BLaER1 treated with 17β-estradiol and CSF1 and Interleukin-3, amounts not matched to agents 10 nM and 100 nM (cell line): ENCODE results near the gene ERCC3.

Experiments used
- H3K27ac ChIP-seq, 11 experiments: shearing (Covaris generic); formaldehyde crosslinking; 2 replicates each; pipeline ENCODE4 v1.8.1; 2022
- H3K27me3 ChIP-seq, 11 experiments: shearing (Covaris generic); formaldehyde crosslinking; 2 replicates each; pipeline ENCODE4 v1.8.1; 2022
- H3K36me3 ChIP-seq, 11 experiments: shearing (Covaris generic); formaldehyde crosslinking; 2 replicates each; pipeline ENCODE4 v1.8.1; 2022
- H3K4me1 ChIP-seq, 10 experiments: shearing (Covaris generic); formaldehyde crosslinking; 2 replicates each; pipeline ENCODE4 v1.8.1; 2022
- H3K4me2 ChIP-seq, 11 experiments: shearing (Covaris generic); formaldehyde crosslinking; 2 replicates each; pipeline ENCODE4 v1.8.1; 2022
- H3K4me3 ChIP-seq, 10 experiments: shearing (Covaris generic); formaldehyde crosslinking; 2 replicates each; pipeline ENCODE4 v1.8.1; 2022
- H3K9ac ChIP-seq, 11 experiments: shearing (Covaris generic); formaldehyde crosslinking; 2 replicates each; pipeline ENCODE4 v1.8.1; 2022
- H3K9me3 ChIP-seq, 11 experiments: shearing (Covaris generic); formaldehyde crosslinking; replicated peaks in 1 of 11; 2 replicates each; pipeline ENCODE4 v1.8.1; 2022
- H4K20me1 ChIP-seq, 11 experiments: shearing (Covaris generic); formaldehyde crosslinking; 2 replicates each; pipeline ENCODE4 v1.8.1; 2022
- Cebpa-rat ChIP-seq, 11 experiments: shearing (Covaris generic); IDR thresholded peaks; 2 replicates each; pipeline ENCODE4 v1.8.1; 2022

ERCC3 gene

DNA sequence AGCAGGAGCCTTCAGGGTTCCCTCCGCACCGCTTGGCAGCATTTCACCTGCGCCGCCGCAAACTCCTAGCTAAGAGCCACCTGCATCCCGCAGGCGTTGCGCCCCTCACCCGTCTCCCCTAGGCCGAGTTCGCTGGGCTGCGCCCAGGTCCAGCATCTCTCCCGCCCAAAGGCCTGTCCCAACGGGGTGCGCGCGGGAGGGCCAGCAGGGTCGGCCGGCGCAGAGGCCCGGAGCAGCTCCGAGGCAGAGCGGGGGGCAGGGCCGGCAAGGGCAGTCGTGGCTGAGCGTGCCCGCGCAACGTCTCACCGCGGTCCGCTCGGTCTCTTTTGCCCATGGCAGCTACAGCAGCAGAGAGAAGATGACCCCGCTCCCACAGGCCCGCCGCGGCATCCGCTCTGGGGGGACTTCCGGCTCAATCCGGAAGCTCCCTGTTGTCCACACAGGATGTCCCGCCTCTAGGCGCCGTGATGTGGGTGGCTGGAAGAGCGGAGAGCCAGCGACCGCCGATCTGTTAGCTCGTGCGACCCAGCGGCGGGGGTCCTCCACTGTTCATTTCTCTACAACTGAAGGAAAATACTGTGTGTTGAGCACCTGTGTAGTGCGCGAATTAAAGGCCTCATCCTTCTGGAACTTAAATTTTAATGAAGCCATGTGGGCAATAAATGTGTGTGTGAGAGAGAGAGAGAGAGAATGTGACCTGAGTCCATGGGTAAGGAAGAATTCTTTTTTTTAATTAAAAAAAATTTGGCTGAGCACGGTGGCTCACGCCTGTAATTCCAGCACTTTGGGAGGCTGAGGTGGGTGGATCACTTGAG is at the start of gene ERCC3:
ERCC3 (minus strand) TSS at position 397 of the 815 bp plus-strand sequence; CDS start at position 334, 63 bp downstream.
- Histone ChIP-seq H3K4me3 (peak within 1 kb of the TSS; percentile 75 to 96 (median 90)), H4K20me1 (peaks cover 0 to 15% (median 0%) of the 10 kb centered on the region in 11 experiments; a peak in 3 of 22 replicates), H3K27ac (peak within 1 kb of the TSS; percentile 81 to 93 (median 87)), H3K4me2 (peak within 1 kb of the TSS; percentile 77 to 99 (median 97)), H3K9ac (peak within 1 kb of the TSS; percentile 85 to 94 (median 92)), H3K9me3 (no peaks in the 10 kb centered on the region), H3K4me1 (peaks cover 21 to 30% (median 26%) of the 10 kb centered on the region in 10 experiments), H3K36me3 (peaks cover 37 to 46% (median 42%) of the 10 kb centered on the region in 11 experiments), H3K27me3 (no peaks in the 10 kb centered on the region)
- TF ChIP-seq Cebpa-rat (IDR thresholded peaks at IDR 0.05): no peak

DNA sequence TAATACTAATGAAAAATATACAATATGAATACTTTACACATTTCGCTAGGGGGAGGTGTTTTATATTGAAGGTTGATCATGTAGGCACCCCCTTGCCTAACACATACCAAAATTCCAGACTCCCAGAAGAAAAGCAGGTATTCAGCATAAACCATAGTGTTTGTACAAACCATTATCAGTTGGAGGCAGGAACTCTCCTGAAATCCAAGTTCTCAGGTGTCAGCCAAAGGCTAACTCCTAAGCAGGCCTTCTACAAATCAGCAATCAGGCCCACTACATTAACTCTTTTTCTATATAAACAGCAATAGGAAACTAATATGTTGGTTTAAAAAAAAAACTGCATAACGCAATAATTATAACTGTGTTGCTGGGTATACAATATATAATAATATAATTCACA is 49.3 kb upstream of the ERCC3 start:
- Histone ChIP-seq H3K9me3 (peaks cover 0 to 38% (median 28%) of the 10 kb centered on the region in 11 experiments; a peak in 18 of 22 replicates), H3K9ac (no peak overlapping the region), H3K4me2 (no peak overlapping the region), H3K4me3 (no peak overlapping the region), H3K27me3 (no peaks in the 10 kb centered on the region), H3K36me3 (peaks cover 28 to 80% (median 60%) of the 10 kb centered on the region in 11 experiments), H3K27ac (no peak overlapping the region), H4K20me1 (peaks cover 0 to 56% (median 13%) of the 10 kb centered on the region in 11 experiments; a peak in 12 of 22 replicates), H3K4me1 (peaks cover 4 to 18% (median 6%) of the 10 kb centered on the region in 10 experiments; a peak in 19 of 20 replicates)
- TF ChIP-seq Cebpa-rat (IDR thresholded peaks at IDR 0.05): no peak

GRCh38 chr2:127342101-127342500 is 48.2 kb upstream of the ERCC3 start:
- Histone ChIP-seq H3K4me2 (no peak overlapping the region), H3K36me3 (peaks cover 39 to 90% (median 69%) of the 10 kb centered on the region in 11 experiments), H3K4me3 (no peak overlapping the region), H3K27me3 (no peaks in the 10 kb centered on the region), H4K20me1 (peaks cover 0 to 45% (median 13%) of the 10 kb centered on the region in 11 experiments; a peak in 12 of 22 replicates), H3K4me1 (peaks cover 0 to 9% (median 0%) of the 10 kb centered on the region in 10 experiments; a peak in 2 of 20 replicates), H3K9ac (no peak overlapping the region), H3K27ac (no peak overlapping the region), H3K9me3 (peaks cover 0 to 27% (median 21%) of the 10 kb centered on the region in 11 experiments; a peak in 18 of 22 replicates)
- no peak for TF ChIP-seq Cebpa-rat (IDR thresholded peaks at IDR 0.05)

- Histone ChIP-seq H3K4me1 (no peaks in the 10 kb centered on the region), H3K9ac (no peak overlapping the region), H3K4me2 (no peak overlapping the region), H3K27me3 (no peaks in the 10 kb centered on the region), H4K20me1 (peaks cover 0 to 5% (median 0%) of the 10 kb centered on the region in 11 experiments; a peak in 1 of 22 replicates), H3K36me3 (peaks cover 56 to 98% (median 83%) of the 10 kb centered on the region in 11 experiments), H3K27ac (no peak overlapping the region), H3K9me3 (no peaks in the 10 kb centered on the region), H3K4me3 (no peak overlapping the region)
- TF ChIP-seq Cebpa-rat (IDR thresholded peaks at IDR 0.05): no peak
Measured at GRCh38 chr2:127332335-127332734, 38.4 kb upstream of the ERCC3 start.

DNA sequence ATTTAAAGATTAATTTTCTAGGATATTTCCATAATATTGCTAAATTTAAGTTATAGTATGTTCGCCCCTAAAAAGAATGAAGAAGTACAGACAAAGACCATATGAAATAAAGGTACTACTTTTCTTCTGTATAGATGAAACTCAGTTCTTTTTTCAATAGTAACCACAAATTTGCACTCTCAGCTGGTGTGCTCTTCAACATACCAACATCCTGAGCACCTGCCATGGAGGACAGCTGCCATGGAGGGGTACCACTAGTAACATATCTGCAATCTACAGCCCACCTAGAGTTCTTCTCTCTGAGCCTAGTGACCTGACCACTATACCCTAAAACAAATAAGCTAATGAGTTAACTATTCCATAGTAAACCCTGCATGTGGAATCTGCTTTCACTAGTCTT is 36.8 kb upstream of the ERCC3 start:
- TF ChIP-seq Cebpa-rat (IDR thresholded peaks at IDR 0.05): no peak

DNA sequence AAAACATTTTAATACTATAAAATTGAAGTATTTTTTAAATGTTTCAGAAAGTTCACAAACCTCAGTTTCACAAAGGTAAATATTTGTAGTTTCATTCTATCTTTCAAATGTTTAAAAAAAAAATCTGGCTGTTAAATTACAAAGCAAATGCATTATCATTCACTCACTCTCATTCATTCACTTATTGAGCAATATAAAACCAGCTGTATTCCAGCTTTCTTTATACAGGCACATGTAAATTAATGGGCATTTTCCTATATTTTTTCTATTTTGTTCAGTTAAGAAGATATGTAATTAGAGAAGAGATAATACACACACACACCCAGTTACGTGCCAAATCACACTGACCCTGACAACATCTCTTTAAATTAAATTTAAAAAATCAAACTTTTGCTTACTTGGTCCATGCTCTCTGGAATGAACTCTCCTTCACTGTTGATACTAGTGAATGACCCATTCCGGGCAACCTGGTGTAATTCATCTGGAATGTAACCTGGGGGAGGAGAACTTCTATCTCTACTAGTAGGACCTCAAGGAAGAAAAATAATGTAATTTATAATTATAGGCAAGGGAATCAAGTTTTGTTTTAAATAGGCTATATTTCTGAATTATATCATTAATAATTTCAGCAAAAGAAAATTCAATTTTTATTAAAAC is 32.5 kb upstream of the ERCC3 start:
- H3K9me3 ChIP-seq: peaks cover 0 to 2% (median 0%) of the 10 kb centered on the region in 11 experiments; a peak in 5 of 22 replicates
- peaks cover 59 to 96% (median 80%) of the 10 kb centered on the region in 11 experiments for H3K36me3 ChIP-seq
- TF ChIP-seq Cebpa-rat (IDR thresholded peaks at IDR 0.05): no peak
- H3K4me3 ChIP-seq: no peak overlapping the region
- H3K4me2 ChIP-seq: no peak overlapping the region
- no peak overlapping the region for H3K27ac ChIP-seq
- no peaks in the 10 kb centered on the region for H3K4me1 ChIP-seq
- H3K27me3 ChIP-seq: no peaks in the 10 kb centered on the region
- no peak overlapping the region for H3K9ac ChIP-seq
- peaks cover 0 to 4% (median 0%) of the 10 kb centered on the region in 11 experiments; a peak in 2 of 22 replicates for H4K20me1 ChIP-seq

More for the DNA sequence above, 36.8 kb upstream of the ERCC3 start:
- Histone ChIP-seq H3K9ac (no peak overlapping the region), H3K4me1 (no peaks in the 10 kb centered on the region), H3K27me3 (no peaks in the 10 kb centered on the region), H3K27ac (no peak overlapping the region), H4K20me1 (peaks cover 0 to 5% (median 0%) of the 10 kb centered on the region in 11 experiments; a peak in 1 of 22 replicates), H3K36me3 (peaks cover 59 to 98% (median 82%) of the 10 kb centered on the region in 11 experiments), H3K4me3 (no peak overlapping the region), H3K4me2 (no peak overlapping the region), H3K9me3 (no peaks in the 10 kb centered on the region)

DNA sequence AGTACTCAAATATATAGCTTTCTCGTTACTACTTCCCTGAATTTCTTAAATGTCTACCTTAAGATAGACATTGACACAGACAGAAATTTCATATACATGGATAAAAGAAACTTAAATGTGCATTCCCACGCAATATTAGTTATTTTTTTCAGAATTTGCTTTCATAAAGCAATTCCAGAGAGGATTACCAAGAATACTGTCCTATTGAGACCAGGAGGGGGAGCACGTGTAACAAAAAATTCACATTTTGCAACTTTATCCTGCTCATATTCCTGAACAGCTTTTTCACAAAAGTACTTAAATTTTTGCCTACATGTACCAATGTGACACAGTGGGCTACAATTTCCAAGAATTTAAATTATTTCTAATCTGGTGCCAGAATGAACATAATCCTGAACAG is 30.7 kb upstream of the ERCC3 start:
- Histone ChIP-seq H3K9me3 (peaks cover 0 to 16% (median 14%) of the 10 kb centered on the region in 11 experiments; a peak in 21 of 22 replicates), H3K36me3 (peaks cover 67 to 96% (median 82%) of the 10 kb centered on the region in 11 experiments), H4K20me1 (peaks cover 0 to 4% (median 0%) of the 10 kb centered on the region in 11 experiments; a peak in 1 of 22 replicates), H3K4me1 (no peaks in the 10 kb centered on the region), H3K27ac (no peak overlapping the region), H3K4me2 (no peak overlapping the region), H3K9ac (no peak overlapping the region), H3K27me3 (no peaks in the 10 kb centered on the region), H3K4me3 (no peak overlapping the region)
- no peak for TF ChIP-seq Cebpa-rat (IDR thresholded peaks at IDR 0.05)

GRCh38 chr2:127321303-127321702 is 27.4 kb upstream of the ERCC3 start:
- no peak overlapping the region for H3K4me3 ChIP-seq
- no peak overlapping the region for H3K9ac ChIP-seq
- no peak overlapping the region for H3K27ac ChIP-seq
- H3K27me3 ChIP-seq: no peaks in the 10 kb centered on the region
- no peak for TF ChIP-seq Cebpa-rat (IDR thresholded peaks at IDR 0.05)
- H3K4me1 ChIP-seq: no peaks in the 10 kb centered on the region
- peaks cover 0 to 16% (median 14%) of the 10 kb centered on the region in 11 experiments; a peak in 21 of 22 replicates for H3K9me3 ChIP-seq
- peaks cover 0 to 4% (median 0%) of the 10 kb centered on the region in 11 experiments; a peak in 1 of 22 replicates for H4K20me1 ChIP-seq
- H3K4me2 ChIP-seq: no peak overlapping the region
- peaks cover 86 to 99% (median 93%) of the 10 kb centered on the region in 11 experiments for H3K36me3 ChIP-seq
